HG03457 (cell line): Measurements from ENCODE around the gene NDUFS7.

Experiments used
- ATAC-seq: cut with Tn5 transposase; IDR thresholded peaks from one replicate; pipeline ENCODE4 v1.9.1; 2021; ENCODE audit warnings: moderate number of reproducible peaks; ENCODE audit not compliant: unreplicated experiment

Gene NDUFS7

DNA sequence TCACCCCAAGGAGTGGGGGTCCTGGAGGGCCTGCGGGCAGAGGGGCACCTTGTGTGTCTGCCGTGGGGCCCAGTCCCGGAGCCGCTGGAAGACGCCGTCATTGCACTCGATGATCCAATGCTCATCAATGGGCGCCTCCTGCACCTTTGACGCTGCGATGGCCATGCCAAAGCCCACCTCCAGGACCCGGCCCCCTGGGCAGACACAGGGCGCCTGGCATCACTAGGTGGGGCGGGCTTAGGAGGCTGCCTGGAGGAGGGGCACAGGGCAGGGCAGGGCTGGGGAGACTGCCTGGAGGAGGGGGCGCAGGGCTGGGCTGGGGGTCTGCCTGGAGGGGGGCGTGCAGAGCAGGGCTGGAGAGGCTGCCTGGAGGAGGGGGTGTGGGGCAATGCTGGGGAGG is 16.0 kb downstream of the NDUFS7 start:
- no peak for ATAC-seq

DNA sequence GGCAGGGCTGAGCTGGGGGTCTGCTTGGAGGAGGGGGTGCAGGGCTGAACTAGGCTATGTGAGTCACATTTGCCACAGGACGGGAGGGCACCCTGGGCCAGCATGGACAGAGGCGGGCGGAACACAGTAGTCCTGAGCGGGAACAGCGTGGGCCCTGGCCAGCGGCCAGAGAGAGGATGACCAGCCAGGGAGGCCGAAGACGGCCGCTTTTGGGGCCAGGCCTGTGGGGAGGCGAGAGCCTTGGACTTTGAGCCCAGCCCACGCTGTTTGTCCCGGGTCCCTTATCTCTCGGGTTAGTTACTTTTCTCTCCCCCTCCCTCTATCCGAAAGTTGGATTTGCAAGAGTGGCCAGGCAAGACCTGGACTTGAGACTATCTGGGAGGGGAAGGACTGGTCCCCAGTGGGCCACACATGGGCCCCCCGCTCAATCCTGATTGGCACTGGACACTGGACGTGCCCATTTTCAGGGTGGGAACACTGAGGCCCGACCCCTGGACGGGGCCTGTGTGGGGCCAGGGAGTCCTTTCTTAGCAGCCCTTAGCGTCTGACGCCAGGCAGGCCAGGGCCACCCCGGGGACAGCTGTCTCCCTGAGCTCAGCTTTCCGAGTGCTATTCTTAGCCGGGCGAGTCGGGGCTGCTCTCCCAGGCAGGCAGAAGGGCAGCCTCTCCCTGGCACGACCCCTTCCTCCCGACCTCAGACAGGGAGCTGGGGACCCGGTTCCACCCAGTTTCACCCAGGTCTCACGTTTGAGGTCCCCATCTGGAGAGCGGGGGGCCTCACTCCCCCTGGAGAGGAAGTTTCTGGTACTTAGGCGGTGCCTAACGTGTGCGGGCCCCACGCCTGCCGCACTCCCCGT is 16.8 kb downstream of the NDUFS7 start:
- ATAC-seq = no peak

DNA sequence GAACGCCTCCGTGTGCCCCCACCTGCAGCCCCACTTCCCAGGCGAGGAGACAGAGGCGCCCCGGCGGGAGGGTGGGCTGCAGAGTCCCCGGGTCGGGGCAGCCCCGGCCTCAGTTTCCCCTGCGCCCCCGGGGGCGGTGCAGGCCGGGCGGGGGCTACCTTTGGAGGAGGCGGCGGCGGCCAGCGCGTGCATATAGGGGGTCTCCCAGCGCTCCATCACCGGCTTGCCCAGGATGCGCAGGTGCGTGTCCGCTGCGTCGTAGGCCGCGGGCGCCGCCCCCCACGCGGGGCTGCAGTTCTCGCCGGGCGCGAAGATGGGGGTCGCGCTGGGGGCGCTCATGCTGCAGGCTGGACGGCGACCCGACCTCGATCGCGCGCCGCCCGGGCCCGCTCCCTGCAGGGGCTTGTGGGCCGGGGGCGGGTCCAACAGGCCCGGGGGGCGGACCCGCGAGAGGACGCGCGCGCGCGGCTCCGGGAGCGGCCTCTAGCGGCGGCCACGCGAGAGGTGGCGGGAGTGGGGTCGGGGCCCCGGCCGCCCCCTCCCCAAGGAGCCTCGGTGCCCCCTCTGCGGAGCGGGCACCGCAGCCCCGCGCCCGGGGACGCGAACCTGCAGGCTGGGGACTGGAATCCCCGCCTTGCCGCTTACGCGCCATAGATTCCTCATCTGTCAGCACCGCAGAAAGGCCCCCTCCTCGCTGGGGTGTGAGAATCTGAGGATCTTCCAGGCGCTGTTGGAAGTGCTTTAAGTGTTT is 17.6 kb downstream of the NDUFS7 start, which contains the start of gene GAMT:
Gene GAMT, minus strand, starts transcription at position 405 of the 751 bp plus-strand sequence. Its CDS starts 66 bp downstream, at position 339.
- ATAC-seq = no peak

DNA sequence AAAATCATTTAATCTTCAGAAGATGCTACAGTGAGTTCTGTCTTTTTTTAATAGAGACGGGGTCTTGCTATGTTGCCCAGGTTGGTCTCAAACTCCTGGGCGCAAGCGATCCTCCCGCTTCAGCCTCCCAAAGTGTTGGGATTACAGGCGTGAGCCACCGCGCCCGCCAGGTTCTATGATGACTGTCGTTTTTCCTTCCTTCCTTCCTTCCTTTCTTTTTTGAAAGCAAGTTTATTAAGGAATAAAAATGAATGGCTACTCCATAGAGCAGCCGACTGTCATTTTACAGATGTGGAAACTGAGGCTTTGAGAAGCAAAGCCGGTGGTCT is 18.1 kb downstream of the NDUFS7 start:
- ATAC-seq = no peak

DNA sequence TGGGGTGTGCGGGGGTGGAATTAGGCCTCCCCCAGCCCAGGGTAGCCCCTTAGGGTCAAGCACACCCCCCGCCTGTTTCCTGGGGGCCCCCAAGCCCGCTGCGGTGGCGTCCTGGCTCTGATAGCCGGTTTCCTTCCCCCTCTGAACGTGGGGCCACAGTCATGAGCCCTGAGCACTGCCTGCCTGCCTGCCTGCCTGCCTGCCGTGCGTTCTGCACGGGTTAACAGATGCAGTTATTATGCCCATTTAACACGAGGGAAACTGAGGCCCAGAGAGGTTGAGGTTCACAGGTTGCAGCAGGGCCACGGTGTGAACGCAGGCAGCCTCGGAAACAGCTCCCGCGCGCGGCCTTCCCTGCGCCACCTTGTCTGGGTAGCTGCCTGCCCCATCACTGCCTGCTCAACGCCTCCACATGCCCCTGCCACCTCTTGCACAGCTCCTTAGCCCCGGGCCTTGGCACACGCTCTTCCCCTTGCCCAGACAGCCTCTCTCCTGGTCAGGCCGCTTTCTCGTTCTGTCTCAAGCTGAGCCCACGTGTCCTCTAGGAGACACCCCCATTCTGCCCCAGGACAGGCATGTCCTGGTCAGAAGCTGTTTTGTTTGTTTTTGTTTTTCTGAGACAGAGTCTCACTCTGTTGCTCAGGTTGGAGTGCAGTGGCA is 18.8 kb downstream of the NDUFS7 start:
- no peak for ATAC-seq

DNA sequence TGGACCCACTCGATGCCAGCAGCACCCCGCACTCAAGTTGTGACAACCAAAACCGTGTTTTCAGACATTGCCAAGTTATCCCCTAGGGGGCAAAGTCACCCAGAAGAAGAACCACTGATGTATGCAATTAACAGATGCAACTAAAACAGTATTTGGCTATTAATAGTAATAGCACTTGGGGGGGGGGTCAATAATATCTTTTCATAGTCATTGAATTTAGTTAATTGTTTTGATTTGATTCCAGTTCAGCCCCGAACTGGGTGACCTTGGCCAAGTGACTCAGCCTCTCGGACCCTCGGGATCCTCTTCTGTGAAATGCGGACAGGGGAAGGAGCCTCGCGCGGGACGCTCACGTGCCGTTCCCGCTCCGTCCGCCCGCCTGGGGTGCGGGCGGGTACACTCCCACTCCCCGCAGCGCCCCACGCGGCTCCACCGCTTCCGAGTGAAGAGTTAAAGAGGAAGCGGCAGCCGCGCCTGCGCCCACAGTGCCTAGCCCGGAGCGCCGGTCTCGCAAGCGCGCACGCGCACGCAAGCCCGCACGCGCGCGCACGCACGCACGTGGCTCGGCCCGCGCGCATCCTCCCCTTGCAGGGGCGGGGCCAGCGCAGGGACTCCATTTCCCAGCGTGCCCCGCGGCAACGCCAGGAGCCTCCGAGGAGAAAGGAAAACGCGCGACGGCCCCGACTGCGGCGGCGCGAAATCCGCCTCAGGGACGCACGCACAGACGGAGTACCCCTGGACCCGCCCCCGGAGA is 23.2 kb downstream of the NDUFS7 start:
- ATAC-seq = peak; percentile 72

DNA sequence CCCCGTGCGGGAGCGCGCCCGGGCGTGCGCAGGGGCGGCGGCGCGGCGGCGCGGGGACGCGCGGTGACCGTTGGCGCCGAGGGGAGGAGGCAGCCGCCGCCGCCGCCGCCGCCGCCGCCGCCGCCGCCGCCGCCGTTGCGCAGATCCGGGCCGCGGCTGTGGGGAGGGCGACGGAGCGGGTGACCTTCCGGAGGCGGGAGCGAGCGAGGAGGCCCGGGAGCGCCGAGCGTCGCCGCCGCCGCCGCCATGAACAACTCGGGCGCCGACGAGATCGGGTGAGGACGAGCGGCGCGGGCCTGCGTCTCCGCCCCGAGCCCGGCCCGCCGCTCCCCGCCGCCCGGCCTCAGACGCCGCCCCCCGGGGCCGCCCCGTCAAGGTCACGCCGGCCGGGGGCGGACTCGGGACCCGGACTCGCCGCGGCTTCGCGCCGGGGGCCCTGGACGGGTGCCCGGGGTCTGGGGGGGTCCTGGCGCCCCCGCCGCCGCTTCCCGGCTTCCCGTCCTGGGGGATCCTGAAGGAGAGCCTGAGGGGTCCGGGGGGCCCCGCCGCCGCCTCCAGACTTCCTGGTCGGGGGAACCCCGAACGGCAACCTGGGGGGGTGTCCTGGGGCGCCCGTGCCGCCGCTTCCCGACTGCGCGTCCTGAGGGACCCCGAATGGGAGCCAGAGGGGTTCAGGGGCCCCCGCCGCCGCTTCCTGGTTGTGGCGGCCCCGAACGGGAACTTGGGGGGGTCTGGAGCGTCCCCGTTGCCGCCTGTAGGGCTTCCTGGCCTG is 24.0 kb downstream of the NDUFS7 start, which contains the start of gene DAZAP1:
Gene DAZAP1, plus strand, starts transcription at position 59 of the 772 bp plus-strand sequence. Its CDS starts 188 bp downstream, at position 247.
- ATAC-seq = peak; percentile 10

DNA sequence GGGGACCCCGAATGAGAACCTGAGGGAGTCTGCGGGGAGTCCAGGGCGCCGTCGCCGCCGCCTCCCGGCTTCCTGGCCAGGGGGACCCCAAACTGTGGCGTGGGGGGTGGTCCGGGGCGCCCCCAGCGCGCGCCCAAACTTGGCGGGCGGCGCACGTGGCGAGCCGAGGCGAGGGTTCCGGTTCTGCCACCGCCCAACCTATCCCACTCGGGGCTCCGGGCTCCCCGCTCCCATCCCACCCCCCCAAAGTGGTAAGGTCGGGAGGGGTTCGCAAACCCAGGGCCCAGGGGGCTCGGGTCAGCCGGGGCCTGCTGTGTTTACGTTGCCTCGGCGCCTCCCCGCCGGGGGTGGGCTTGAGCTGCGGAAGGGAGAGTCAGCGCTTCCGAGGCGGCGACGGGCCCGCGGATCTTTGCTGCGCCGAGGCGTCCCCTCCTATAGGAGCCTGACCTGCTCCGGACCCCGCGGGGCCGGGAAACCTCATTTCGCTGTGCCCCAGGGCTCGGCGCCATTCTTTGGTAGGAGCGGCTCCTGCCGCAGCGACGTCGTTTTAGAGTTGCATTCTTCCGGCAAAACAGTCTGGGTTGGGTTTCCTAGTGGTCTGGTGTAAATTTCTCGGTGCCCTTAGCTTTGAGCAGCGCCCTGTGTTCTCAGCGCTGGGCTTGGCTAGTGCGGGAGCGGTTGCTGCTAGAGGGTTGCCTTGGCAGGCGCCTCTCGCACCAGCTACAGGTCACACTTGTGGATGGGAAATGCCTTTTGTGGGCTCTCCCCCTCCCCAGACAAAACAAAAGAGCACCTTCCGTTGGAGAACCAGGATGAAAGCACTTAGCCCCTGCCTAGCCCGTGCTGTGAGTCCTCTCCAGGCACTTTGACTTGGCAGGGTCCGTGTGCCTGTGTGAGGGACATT is 24.8 kb downstream of the NDUFS7 start:
- no peak for ATAC-seq

DNA sequence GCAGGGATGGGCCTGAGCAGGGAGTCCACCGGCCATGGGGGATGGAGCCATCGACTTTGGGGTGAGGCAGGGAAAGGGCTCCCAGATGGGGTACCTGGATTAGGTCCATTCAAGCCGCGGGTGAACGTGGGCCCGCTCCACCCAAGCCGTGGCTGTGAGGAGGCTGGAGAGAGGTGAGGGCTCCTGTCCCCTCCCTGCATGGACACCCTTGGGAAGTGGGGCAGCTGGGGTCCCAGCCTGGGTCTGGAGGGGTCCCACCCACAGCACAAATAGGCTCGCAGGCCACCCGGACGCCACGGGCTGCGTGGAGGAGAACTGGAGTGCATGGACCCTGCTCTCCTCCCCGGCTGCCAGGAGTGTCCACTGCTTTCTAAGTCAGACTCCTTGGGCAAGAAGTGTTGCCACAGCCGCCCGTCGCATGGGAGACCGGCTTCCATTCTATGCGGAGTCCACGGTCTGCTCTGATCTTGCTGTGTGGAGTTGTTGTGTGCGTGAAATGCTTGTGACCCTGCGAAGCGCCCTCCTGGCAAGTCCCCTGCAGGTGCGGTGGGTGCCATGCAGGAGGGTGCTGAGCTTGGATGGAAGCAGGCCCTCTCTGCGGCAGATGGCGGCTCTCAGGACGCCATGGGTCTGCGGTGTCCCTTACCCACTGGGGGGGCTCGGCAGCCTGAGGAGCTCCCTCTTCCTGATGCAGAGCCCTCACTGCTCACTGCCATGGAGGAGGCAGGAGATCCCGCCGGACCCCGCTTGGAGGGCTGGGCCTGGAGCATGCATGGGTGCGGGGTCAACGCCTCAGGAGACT is 25.7 kb downstream of the NDUFS7 start:
- no peak for ATAC-seq

DNA sequence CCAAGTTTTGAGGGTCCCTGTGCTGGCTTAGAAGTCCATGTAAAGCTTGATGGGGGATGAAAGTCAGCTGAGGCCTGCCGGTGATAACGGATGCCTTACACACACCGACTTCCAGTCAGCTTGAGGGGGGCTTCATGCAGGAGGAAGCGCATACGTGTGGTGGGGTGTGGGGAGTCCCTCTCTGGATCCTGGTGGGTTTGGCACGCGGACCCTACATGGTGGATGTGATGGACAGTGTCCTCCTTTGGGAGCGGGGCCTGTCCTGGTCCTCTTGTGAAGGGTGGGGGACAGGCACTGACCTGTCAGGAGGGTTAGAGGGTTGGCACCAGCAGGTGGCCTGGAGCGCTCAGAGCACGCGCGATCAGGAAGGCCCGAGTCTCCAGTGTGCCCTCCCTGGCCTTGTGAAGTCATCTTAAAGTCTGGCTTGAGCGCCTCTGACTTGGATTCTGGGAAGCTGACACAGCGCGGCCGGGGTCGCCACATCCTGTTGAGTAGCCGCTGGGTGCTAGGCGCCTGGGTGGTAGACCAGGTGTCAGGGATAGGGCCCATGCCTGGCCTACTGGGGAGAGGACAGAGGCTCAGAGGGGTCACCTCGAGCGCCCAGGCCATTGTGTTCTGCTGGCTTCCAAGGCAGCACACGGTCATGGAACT is 26.6 kb downstream of the NDUFS7 start:
- no peak for ATAC-seq

DNA sequence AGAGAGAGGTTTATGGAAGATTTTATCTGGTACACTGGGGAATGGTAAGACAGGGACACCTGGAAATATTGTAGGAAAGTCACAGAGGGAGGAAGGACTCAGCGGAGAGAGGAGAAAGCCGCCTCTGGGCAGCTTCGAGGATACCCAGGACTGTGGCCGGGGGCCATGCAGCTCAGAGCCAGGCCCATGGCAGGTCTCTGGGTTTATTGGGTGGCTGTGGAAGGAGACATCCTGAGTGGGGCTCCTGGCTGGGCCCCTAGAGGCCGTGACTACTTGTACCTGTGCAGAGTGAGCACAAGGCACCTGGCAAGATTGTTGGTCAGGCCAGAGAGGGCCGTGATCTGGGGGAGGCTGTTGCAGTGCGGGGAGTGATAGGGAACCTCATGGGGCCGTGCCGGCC is 27.1 kb downstream of the NDUFS7 start:
- no peak for ATAC-seq

DNA sequence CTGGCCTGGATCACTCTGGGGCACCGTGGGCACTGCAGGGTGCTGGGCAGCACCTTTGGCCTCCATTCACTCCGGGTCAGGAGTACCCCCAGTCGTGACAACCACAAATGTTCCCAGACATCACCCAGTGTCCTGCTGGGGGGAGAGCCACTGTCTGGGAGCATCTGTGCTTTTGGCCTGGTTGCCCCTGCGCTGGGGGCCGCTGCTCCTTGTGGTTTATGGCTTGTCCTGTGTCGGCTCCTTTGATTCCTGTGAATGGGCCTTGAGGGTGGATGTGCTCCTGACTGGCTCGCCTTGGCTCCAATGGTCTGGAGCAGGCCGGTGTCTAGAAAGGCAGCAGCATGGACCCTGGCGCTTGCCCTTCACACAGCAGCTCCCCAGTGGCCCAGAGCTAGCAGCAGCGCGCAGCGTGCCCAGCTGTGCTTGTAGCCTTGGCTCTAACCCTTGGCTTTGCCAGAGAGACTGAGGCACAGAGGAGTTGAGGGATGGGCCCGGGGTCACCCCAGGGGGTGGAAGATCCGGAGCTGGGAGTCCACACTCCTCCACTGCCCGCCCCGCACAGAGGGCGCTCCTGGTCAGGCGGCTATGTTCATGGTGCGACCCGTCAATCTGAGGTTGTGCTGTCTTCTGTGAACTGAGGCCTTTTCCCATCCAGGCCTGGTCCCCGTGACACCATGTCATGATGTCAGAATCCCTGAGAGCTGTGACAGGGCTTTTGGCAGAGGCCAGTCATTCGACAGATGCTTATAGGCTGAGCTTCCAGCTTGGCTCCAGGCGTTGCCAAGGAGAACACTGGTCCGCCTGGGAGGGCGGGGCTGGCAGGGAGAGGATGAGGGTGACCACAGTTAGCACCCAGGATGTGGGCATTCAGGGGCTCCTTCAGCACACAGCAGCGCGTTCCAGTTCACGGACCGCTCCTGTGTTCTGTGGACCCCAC is 27.8 kb downstream of the NDUFS7 start:
- no peak for ATAC-seq

DNA sequence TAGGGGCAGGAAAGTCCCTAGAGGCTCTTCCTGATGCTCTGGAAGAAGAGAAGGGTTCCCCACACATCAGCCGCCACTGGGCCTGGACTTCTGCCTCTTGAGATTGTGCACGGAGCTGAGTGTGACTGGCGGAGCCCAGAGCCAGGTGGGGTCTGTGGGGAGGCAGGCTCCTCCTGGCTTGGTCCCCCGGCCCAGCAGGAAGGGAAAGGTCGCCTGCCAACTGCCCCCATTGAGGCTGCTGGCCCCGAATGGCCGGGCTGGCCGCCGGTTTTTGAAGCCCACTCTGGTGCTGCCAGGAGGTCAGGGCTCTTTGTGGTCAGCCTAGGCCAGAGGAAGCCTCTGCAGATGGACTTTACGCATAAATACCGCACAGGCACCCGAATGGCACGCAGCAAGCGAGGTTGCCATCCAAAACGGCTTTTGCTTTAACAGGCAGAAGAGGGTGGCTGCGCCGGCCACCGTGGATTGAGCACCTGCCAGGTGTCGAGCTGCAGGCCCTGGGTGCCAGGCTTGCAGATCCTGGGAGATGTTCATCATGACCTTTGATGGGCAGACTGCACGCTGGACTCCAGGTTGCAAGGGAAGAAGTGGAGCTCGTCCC is 28.7 kb downstream of the NDUFS7 start:
- no peak for ATAC-seq

DNA sequence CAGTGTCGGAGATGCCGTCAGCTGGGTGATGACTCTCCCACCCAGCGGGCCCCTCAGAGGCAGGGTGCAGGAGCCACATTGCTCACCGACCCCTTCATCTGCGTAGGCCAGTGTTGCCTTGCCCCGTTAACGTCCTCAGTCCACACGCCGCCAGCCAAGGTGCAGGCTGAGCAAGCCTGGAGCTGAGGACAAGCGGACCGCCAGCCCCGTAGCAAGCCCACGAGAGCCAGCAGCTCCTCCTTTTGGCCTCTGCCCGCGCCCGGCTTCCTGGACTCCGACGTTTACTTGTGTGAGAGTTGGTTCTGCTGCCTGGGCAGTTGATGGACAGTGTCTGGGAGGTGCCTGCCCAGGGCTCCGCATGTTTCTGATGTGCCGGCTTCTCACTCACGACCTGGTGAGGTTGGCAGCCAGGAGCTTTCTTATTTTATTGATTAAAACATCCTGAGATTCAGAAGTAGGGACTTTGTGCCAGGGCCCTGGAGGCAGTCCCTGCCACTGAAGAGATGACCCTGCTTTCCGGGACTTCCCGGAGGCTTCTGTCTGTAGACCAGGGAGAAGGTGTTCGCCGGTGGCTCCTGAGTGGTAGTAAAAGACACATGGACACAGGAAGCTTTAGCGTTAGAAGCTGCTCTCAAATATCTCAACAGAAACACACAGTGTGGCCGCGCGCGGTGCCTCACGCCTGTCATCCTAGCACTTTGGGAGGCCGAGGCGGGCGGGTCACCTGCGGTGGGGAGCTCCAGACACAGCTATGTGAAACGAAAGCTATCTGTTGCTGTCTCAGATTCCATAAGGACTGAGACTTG is 29.5 kb downstream of the NDUFS7 start:
- no peak for ATAC-seq

DNA sequence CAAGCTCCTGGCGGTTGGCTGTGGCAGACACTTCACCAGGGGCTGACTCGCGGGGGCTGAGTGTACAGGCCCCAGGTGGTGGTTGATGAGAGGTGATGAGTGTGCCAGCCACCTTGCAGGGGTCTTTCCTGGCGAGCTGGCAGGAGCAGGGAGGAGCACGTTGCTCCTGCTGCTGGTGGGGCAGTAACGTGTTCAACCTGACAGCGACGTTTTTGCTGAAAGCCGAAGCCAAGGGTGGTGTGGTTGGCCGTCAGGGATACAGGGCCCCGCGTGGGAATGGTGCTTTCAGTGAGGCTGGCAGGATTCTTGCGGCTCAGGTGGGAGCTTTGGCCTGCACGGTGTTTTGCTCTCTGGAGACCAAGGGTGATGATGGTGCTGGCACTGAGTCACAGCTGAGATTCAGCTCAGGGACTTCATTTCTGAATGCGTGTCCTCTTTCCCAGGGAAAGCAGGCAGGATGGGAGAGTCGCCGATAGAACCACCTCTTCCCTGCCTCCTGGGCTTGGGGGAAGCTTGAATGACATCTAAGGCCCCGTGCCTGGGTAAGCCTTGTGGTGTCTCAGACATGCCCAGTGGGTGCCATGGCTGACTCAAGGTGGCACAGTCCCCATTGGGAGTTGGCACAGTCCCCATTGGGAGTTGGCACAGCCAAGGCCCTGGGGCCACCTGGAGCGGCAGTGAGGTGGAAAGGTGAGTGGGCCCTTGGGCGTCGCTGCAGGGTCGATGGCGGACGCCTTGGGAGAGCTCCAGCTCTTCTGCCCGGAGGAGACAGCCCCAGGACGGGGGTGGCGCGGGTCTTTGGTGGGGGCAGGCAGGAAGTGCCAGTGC is 32.5 kb downstream of the NDUFS7 start:
- no peak for ATAC-seq
